KOPT-K1 (cell line): ENCODE measurements around the gene TRAF3.
"Not testable (repeated sequence)": the region's sequence is repeated elsewhere in the genome, so short reads cannot be mapped to it uniquely, and the experiment has no call there.

Experiments used
- H3K27ac ChIP-seq: fragments of 200-600 bp; sonication (generic); 2 replicates; pipeline ENCODE4 v1.5.1; 2016; ENCODE audit warnings: antibody characterized with exemption, mild to moderate bottlenecking, low read depth, low read length; ENCODE audit not compliant: poor library complexity, severe bottlenecking
- H3K36me3 ChIP-seq: fragments of 200-600 bp; sonication (generic); 2 replicates; pipeline ENCODE4 v1.5.1; 2017; ENCODE audit warnings: antibody characterized with exemption, mild to moderate bottlenecking, low read length, moderate library complexity; ENCODE audit not compliant: insufficient read depth
- H3K9me3 ChIP-seq: fragments of 200-600 bp; sonication (generic); 2 replicates; pipeline ENCODE4 v1.5.1; 2017; ENCODE audit warnings: antibody characterized with exemption, low read length, mild to moderate bottlenecking; ENCODE audit not compliant: insufficient read depth, poor library complexity, severe bottlenecking

Gene TRAF3

DNA sequence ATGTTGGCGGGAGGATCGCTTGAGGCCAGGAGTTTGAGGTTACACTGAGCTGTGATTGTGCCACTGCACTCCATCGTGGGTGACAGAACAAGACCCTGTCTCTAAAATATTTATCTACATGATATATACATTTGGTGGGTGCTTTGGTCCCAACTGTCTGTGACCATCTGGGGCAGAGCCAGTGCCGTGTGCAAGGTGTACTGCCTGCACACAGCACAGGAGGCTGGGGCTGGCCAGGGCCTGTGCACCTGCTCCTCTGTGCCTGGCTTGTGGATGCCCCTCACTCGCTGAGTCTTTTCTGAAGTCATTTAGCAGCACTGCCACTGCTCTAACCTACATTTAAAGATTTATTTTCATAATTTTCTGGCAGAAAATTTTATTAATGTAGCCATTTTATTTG is 58.7 kb downstream of the TRAF3 start:
- Histone ChIP-seq H3K9me3 (no peaks in the 10 kb centered on the region), H3K27ac (no peak overlapping the region)

DNA sequence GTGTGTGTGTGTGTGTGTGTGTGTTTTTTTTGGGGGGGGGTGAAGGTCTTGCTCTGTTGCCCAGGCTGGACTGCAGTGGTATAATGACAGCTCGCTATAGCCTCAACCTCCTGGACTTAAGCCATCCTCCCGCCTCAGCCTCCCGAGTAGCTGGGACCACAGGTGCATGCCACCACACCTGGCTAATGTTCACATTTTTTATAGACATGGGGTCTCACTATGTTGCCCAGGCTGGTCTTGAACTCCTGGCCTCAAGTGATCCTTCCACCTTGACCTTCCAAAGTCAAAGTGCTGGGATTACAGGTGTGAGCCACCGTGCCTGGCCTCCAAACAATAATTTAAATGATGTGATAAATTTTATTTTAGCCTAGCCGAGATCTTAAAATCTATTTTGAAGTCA is 59.9 kb downstream of the TRAF3 start:
- H3K9me3 ChIP-seq, H3K27ac ChIP-seq: not testable (repeated sequence)
- H3K36me3 ChIP-seq, result peaks cover 39% of the 10 kb centered on the region

More for the DNA sequence above, 58.7 kb downstream of the TRAF3 start:
- H3K36me3 ChIP-seq, result peaks cover 48% of the 10 kb centered on the region

DNA sequence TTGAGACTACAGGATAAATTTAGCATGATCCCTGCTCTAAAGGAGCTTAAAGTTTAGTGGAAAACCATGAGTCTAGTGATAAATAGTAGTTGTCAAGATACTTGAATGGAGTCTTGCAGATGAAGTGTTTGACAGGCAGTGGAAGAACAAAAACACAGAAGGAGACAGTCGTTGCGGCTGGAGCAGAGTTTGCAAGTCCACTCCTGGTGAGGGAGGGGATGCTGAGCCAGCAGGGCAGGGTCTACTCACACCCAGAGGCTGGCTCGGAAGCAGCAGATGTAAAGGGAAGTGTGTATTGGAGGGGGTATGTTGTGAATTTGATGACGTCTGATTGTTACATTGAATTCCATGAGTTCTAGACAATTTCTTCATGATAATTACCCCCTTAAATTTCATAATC is 61.3 kb downstream of the TRAF3 start:
- no peak overlapping the region for H3K27ac ChIP-seq
- H3K9me3 ChIP-seq, result no peaks in the 10 kb centered on the region
- H3K36me3 ChIP-seq, result peaks cover 31% of the 10 kb centered on the region

DNA sequence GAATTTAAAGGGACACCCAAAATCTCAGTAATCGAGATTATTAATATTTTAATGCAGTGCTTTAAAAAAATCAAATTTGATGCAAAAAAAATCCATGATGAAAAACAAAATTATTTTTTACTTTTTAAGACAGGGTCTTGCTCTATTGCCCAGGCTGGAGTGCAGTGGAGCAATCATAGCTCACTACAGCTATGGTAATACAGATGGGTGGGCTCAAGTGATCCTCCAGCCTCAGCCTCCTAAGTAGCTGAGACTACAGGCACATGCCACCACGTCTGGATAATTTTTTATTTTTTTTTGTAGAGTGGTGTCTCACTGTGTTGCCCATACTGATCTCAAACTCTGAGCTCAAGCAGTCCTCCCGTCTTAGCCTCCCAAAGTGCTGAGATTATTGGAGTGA is 62.9 kb downstream of the TRAF3 start:
- Histone ChIP-seq H3K27ac (no peak overlapping the region), H3K36me3 (peaks cover 18% of the 10 kb centered on the region), H3K9me3 (no peaks in the 10 kb centered on the region)

DNA sequence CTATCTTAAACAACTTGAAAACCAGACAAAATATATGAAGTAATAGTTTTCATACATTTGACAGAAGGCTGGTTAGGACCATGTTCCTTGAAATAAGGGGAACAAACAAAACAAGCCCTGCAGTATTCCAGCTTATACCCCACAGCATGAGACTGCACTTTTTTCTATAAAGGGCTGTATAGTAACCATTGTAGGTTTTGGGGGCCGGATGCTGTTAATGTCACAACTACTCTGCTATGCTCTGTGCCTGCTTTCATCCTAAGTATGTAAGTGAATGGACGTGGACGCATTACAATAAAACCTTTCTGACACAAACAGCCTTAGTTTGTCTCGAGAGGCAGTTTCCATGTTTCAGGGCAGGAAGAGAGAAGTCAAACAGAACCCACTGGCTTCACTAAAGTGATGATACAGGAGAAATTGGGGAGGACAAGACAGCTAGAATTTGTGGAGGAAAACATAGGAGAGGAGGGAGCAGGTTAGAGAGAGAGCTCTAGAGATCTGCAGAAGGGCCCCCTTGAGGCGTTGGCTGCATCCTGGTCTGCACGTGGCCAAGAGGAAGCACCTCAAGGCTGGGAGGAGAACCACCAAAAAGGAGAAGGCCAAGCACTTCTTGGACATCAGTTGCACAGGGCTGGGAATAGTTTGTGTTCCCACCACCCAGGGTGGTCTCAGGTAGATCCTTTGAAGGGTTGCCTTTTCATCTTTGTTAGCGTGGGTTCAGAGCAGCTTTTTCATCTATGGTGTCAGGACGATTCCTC is 63.7 kb downstream of the TRAF3 start:
- H3K36me3 ChIP-seq, result peaks cover 10% of the 10 kb centered on the region; the same call in 1 of the 2 replicates
- H3K9me3 ChIP-seq, result no peaks in the 10 kb centered on the region
- H3K27ac ChIP-seq, result no peak overlapping the region

DNA sequence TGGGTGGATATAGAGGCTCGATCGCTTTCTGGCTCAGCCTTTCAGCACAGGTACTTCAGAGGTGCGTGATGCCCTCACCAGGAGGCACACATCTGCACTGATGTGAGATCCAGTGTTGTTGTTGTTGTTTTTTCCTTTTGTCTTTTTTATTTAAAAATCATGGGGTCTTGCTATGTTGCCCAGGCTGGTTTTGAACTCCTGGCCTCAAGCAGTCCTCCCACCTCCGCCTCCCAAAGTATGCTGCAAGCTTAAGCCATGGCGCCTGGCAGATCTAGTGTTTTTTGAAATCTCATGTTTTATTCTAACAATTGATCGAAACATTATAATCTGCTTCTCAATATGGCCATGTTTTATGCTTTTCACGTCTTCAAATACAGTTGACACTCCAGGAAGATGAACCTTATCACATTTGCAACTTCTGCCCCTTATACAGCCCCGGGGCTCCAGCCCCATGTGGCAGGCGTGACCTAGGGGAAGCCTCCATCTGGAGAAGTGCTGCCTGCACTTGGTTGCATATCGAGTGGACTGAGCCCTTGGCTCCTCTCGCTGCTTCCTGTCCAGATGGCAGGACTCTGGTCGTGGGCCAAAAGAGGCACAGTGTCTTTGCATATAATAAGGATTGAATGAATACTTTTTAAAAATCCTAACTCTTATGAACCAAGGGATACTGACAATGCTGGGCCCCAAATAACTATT is 71.7 kb downstream of the TRAF3 start:
- 0 out of 2 replicates have a peak, but pooled peaks cover 3% of the 10 kb centered on the region for H3K36me3 ChIP-seq
- peaks cover 2% of the 10 kb centered on the region for H3K9me3 ChIP-seq
- H3K27ac ChIP-seq, result no peak overlapping the region

DNA sequence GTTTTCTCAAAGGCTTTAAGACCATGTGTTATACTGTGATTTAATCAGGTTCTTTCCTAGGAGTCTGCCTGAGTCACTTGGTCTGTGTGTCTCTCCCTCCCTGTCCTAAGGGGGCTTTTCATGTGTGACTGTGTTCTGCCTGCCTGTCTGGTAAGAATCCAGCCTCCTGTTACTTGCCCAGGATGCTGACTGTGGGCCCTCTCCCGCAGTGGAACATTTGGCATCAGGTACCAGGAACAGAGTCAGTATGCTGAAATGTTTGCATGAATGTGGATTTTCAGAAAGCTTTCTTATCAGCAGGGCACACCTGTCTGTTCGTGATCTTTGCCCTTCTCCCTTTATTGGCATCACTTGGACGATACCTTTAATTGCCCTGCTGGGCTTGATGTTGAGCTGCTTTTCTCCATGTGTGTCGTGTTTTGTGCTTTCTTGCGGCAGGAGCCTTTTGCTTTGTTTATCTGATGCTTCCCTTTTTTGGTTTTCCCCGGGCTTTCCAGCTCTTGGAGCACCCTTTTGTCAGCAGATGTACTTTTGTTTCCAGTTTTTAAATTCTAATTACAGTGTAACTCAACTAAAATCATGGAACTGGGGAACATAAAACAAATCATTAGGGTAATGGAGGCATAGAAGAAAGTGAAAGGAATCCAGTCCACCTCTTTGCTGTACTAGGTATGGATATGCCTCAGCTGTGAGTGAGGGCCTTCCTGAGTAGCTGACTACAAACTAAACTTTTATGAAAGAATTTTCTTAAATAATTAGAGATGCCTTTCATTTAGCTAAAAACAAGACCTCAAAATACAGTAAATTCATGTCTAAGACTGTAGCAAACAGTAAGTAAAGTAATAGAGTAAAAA is 72.5 kb downstream of the TRAF3 start:
- H3K36me3 ChIP-seq, result 0 out of 2 replicates have a peak, but pooled peaks cover 3% of the 10 kb centered on the region
- H3K9me3 ChIP-seq, result peaks cover 7% of the 10 kb centered on the region
- no peak overlapping the region for H3K27ac ChIP-seq

DNA sequence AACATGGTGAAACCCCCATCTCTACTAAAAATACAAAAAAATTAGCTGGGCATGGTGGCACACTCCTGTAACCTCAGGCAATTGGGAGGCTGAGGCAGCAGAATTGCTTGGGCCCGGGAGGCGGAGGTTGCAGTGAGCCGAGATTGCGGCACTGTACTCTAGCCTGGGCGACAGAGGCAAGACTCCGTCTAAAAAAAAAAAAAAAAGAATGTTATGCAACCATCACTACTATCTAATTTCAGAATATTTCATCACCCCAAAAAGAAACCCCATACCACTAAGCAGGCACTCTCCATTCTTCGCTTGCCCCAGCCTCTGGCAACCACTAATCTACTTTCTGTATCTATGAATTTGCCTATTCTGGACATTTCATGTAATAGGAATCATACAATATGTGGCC is 76.4 kb downstream of the TRAF3 start:
- Histone ChIP-seq H3K9me3 (peaks cover 32% of the 10 kb centered on the region), H3K36me3 (peaks cover 41% of the 10 kb centered on the region), H3K27ac (no peak overlapping the region)

DNA sequence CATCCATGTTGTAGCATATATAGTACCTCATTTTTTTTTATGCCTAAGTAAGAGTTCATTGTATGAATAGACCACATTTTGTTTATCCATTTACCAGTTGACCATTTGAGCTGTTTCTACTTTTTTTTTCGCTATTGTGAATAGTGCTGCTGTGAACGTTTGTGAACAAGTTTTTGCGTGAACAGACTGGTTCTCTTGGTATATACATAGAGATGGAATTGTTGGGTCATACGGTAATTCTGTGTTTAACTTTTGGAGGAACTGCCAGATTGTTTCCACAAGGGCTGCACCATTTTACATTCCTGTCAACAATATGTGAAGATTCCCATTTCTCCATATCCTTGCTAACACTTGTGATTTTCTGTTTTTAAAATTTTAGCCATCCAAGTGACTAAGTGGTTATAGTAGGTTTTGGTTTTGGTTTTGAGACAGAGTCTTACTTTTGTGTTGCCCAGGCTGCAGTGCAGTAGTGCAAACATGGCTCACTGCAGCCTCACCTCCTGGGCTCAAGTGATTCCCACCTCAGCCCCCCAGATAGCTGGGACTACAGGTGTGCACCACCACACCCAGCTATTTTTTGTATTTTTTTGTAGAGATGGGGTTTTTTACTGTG is 76.9 kb downstream of the TRAF3 start:
- H3K27ac ChIP-seq, result no peak overlapping the region

DNA sequence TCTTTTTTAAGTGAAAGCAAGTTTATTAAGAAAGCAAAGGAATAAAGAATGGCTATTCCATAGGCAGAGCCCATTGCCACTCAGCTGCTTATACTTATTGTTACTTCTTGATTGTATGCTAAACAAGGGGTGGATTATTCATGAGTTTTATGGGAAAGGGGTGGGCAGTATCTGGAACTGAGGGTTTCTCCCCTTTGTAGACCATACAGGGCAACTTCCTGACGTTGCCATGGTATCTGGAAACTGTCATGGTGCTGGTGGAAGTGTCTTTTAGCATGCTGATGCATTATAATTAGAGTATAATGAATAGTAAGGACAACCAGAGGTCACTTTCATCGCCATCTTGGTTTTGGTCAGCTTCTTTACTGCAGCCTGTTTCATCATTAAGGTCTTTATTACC is 78.9 kb downstream of the TRAF3 start:
- Histone ChIP-seq H3K36me3 (peaks cover 56% of the 10 kb centered on the region), H3K9me3 (peaks cover 42% of the 10 kb centered on the region), H3K27ac (no peak overlapping the region)

More for the DNA sequence above, 76.9 kb downstream of the TRAF3 start:
- Histone ChIP-seq H3K9me3 (peaks cover 32% of the 10 kb centered on the region), H3K36me3 (peaks cover 46% of the 10 kb centered on the region)

DNA sequence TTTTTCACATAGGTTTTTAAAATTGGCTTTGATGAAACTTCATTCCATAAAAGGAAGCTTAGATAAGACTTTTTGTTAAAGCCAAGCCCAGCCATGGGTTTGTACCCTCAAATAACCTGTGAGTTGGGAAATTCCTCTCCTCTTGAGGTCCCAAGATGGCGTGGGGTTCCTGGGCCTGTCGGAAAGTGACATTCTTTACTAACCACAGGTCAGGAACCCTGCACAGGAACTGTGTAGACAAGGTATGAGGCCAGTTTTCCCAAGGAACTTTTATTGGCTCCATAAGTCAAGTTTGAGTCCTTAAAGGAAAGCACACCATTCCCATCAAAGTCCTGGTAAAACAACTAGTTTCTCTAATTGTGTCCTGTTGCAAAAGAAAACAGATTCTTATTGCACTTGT is 80.2 kb downstream of the TRAF3 start:
- Histone ChIP-seq H3K27ac (no peak overlapping the region), H3K36me3 (peaks cover 56% of the 10 kb centered on the region), H3K9me3 (peaks cover 55% of the 10 kb centered on the region)

DNA sequence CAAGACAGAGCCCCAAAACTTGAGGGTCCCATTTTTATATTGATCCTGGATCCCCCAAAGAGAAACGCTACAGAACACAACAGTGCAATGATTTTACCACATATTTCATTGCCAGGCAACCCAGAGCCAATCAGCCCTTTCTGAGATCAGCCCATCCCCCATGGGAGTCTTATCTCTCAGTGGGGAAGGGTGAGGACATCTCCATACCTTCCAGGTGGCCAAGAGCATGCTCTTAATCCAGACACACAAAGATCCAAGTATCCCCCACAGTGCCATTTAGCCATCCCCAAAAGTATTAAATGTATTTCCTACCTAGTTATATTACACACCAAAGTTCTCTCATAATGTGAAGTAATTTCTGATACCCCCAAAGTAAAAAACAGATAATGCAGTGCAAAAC is 82.7 kb downstream of the TRAF3 start:
- Histone ChIP-seq H3K36me3 (peaks cover 71% of the 10 kb centered on the region), H3K27ac (no peak overlapping the region), H3K9me3 (peaks cover 56% of the 10 kb centered on the region)

DNA sequence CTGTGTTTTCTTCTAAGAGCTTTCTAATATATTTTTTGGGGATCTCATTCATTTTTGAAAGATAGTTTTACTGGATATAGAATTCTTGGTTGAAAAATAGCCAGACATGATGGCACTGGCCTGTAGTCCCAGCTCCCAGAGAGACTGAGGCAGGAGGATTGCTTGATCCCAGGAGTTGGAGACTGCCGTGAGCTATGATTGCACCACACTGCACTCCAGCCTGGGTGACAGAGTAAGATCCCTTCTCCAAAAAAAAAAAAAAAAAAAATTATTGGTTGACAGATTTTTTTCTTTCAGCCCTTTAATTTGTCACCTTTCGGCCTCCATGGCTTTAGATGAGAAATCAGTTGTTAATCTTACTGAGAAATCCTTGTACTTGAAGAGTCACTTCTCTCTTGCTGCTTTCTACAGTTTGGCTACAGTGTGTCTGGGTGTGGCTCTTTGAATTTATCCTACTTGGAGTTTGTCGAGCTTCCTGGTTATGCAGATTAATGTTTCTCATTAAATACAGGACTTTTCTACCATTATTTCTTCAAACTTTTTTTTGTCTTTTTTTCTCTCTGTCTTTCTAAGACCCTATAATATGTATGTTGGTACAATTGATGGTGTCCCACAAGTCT is 85.0 kb downstream of the TRAF3 start:
- peaks cover 43% of the 10 kb centered on the region for H3K9me3 ChIP-seq
- peaks cover 50% of the 10 kb centered on the region; the same call in 1 of the 2 replicates for H3K36me3 ChIP-seq
- no peak overlapping the region for H3K27ac ChIP-seq

DNA sequence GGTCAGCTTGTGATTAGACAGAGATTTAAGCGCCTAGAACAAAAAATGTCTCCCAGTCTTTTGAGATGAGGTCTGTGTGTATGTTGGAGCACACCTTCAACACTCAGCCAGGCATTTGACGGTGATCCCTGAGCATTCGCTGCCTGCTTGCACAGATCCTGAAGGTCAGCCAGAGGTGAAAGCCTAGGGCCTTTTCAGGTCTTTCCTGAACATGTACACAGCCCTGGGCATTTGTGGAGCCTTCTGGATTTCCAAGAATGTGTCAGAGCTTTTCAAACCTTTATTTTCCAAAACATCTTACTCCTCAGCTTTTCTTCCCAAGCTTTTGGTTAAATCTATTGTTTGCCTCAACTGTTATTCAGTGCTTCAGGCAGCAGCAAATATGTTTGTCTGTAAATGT is 86.1 kb downstream of the TRAF3 start:
- H3K27ac ChIP-seq, result no peak overlapping the region

More for the DNA sequence above, 86.1 kb downstream of the TRAF3 start:
- peaks cover 39% of the 10 kb centered on the region; the same call in 1 of the 2 replicates for H3K36me3 ChIP-seq
- H3K9me3 ChIP-seq, result peaks cover 32% of the 10 kb centered on the region
